Kidney (tissue), 14 donors: Measurements from ENCODE around the gene VEGFC. TPM values are rescaled to one million over a fixed set of nuclear protein-coding genes. Genes with fewer than 3 reads are reported as not detected.

Source experiments
- DNase-seq, 5 donors: peaks; one replicate each; pipeline ENCODE4 v3.0.0-alpha.2; 2013 to 2020
- FAIRE-seq: peaks from 2 replicates; lab custom pipeline; 2012; peaks lifted over from hg19 to GRCh38; lab: Jason Lieb, UNC
- H3K27ac ChIP-seq, 2 donors: one replicate each; pipeline ENCODE4 v1.7.0; 2013; ENCODE audit warnings: low read depth in 2 of 2, low read length in 2 of 2, inconsistent platforms in 1 of 2
- H3K27me3 ChIP-seq: one replicate; pipeline ENCODE4 v1.7.1; 2013; ENCODE audit warnings: low read length, inconsistent platforms; ENCODE audit not compliant: control insufficient read depth, insufficient read depth
- H3K36me3 ChIP-seq, 3 donors: one replicate each; pipeline versions ENCODE4 v1.7.0 to v1.7.1; 2013; ENCODE audit warnings: low read length in 3 of 3, control low read depth in 1 of 3, inconsistent platforms in 1 of 3; ENCODE audit not compliant: insufficient read depth in 3 of 3, control insufficient read depth in 2 of 3
- H3K4me1 ChIP-seq, 3 donors: one replicate each; pipeline versions ENCODE4 v1.7.0 to v1.7.1; 2013; ENCODE audit warnings: low read length in 3 of 3, inconsistent platforms in 1 of 3, low read depth in 1 of 3; ENCODE audit not compliant: control insufficient read depth in 2 of 3, insufficient read depth in 2 of 3
- H3K4me3 ChIP-seq, 3 donors: one replicate each; pipeline versions ENCODE4 v1.7.0 to v1.8.1; 2013; ENCODE audit warnings: low read length in 3 of 3, control low read depth in 1 of 3, inconsistent platforms in 1 of 3
- H3K9ac ChIP-seq, 3 donors: one replicate each; pipeline versions ENCODE4 v1.7.0 to v1.7.1; 2013; ENCODE audit warnings: low read length in 3 of 3, control low read depth in 1 of 3, inconsistent platforms in 1 of 3
- H3K9me3 ChIP-seq, 3 donors: one replicate each; pipeline versions ENCODE4 v1.7.0 to v1.7.1; 2013; ENCODE audit warnings: low read length in 3 of 3, control low read depth in 1 of 3, inconsistent platforms in 1 of 3; ENCODE audit not compliant: control insufficient read depth in 2 of 3, insufficient read depth in 1 of 3
- intact Hi-C: fragments of 100-400 bp; cut with DNase I; formaldehyde crosslinking; loops from one replicate; pipeline ENCODE4 v1.11.1; 2022
- polyA plus RNA-seq: library from polyadenylated mRNA; stranded (reverse); fragments of 350-450 nt; fragmentation: Illumina TruSeq; extraction: RNeasy Lipid Tissue Mini Kit (QIAGEN cat#74804); gene quantifications from one replicate; pipeline ENCODE4 v1.2.3, GENCODE V29; 2014; ENCODE audit warnings: low read depth, low replicate concordance; ENCODE audit not compliant: insufficient read depth
- total RNA-seq: library from RNA; stranded (reverse); fragmentation: NEBNext Ultra II Directional; extraction: Animal tissue kit (Norgen Biotek cat#: 25700); gene quantifications from one replicate; pipeline ENCODE4 v1.2.1, GENCODE V29; 2021
- TF ChIP-seq, protein P1 (sequence below): IDR thresholded peaks from 3 replicates; pipeline ENCODE4 v1.5.1; 2012; ENCODE audit warnings: mild to moderate bottlenecking, moderate library complexity, borderline replicate concordance; ENCODE audit not compliant: insufficient read depth; ENCODE audit errors: extremely low read depth
- donor health status: control.
- donor health status: control.
- donor health status: control.
- donor health status: control.
- donor health status: control.
- donor health status: DM: yes; HTN: yes; CAD: no.
- donor health status: Normal renal cell carcinoma (clear cell type).

Gene VEGFC
- total and polyA plus RNA-seq, 2 donors from 2014 or later, result 6.6 to 14.3 TPM

DNA sequence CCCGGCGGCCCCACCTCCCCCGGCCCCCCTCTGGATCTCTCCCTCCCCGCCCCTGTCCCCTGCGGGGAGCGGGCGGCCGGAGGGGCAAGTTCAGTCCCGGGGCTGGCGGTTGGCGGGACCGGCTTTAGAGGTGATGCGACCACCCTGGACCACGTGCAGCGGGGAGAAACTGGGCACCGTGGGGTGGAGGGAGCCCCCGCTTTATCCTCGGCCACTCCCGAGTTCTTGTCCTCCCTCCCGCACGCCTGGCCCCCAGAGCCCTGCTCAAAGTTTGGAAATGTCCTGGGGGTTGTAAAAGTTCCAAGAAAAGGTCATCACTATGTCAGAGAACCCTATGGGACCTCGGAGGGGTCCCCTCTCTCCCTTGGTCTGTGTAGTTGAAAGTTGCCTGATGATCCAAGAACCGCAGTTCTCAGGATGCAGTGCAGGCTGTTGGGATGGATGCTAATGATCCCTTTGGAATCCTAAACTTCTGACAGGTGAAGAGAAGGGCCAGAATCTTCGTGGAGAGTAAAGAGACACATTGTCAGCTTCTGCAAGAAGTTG is 411 bp upstream of the VEGFC start:
- FAIRE-seq (no peak), DNase-seq (no peak)
- no peak overlapping the region for H3K4me3 ChIP-seq
- intact Hi-C loops, result no loop called here
- TF ChIP-seq, protein P1, sequence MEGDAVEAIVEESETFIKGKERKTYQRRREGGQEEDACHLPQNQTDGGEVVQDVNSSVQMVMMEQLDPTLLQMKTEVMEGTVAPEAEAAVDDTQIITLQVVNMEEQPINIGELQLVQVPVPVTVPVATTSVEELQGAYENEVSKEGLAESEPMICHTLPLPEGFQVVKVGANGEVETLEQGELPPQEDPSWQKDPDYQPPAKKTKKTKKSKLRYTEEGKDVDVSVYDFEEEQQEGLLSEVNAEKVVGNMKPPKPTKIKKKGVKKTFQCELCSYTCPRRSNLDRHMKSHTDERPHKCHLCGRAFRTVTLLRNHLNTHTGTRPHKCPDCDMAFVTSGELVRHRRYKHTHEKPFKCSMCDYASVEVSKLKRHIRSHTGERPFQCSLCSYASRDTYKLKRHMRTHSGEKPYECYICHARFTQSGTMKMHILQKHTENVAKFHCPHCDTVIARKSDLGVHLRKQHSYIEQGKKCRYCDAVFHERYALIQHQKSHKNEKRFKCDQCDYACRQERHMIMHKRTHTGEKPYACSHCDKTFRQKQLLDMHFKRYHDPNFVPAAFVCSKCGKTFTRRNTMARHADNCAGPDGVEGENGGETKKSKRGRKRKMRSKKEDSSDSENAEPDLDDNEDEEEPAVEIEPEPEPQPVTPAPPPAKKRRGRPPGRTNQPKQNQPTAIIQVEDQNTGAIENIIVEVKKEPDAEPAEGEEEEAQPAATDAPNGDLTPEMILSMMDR, result no peak
- no peak overlapping the region for H3K9ac ChIP-seq
- no peaks in the 10 kb centered on the region for H3K36me3 ChIP-seq
- H3K4me1 ChIP-seq, result no peaks in the 10 kb centered on the region
- no peak overlapping the region for H3K27ac ChIP-seq
- no peaks in the 10 kb centered on the region for H3K27me3 ChIP-seq
- no peaks in the 10 kb centered on the region for H3K9me3 ChIP-seq

DNA sequence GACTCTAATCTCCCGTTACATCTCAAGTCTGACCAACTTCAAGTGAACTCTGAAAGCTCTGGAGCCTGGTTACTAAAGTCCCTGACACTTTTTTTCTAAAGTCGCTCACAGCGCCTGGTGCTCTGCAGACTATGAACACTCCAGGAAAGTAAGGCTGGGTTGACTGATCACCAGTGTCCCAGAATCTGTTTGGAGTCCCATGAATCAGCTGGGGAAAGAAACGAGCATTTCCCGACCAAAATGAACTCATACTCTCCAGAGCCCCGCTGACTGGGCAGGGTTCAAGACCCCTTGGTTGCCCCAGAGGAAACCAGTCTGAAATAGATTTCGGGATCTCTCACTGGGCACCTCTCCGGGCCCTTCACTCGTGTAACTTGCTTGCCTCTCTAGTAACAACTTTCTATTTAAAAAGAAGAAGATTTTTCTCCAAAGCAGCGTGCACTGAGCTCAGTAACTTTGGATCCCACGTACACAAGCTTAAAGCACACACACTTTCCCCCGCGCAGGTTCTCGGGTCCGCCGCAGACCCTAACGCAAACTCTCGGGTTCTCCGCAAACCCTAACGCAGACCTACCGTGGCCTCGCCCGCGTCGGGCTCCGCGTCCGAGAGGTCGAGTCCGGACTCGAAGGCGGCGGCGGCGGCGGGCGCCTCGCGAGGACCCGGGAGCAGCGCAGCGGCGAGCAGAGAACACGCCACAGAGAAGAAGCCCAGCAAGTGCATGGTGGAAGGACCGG is 964 bp downstream of the VEGFC start:
- Histone ChIP-seq H3K36me3 (no peaks in the 10 kb centered on the region), H3K4me3 (peak overlapping the region; percentile 53 to 67 (median 60)), H3K9ac (peak overlapping the region; percentile 35 to 54 (median 41)), H3K27ac (no peak overlapping the region), H3K9me3 (no peaks in the 10 kb centered on the region), H3K27me3 (no peaks in the 10 kb centered on the region), H3K4me1 (no peaks in the 10 kb centered on the region)
- no peak for FAIRE-seq
- DNase-seq, result peak; percentile 47 to 76 (median 72)
- TF ChIP-seq, protein P1, result no peak
- intact Hi-C loops, result no loop called here

DNA sequence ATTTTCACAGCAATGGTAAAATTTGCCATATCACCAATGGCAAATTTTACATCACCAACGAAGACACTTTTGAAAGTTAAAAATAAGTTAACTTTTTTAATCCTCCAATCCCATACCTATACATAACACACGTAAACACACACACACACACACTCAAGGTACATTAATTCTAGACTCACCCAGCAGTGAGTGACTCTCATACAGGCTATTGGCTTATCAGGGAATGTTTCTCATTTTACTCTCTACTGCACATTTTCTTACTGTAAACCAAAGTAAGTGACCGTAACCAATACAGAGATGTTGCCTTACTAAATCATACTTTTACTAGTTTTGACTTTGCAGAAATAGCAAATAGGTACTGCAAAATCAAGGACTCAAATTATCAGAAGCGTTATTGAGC is 2.3 kb downstream of the VEGFC start:
- FAIRE-seq (no peak), DNase-seq (no peak)
- H3K4me3 ChIP-seq, result peak overlapping the region in 1 of 3 donors; percentile 26
- no peaks in the 10 kb centered on the region for H3K4me1 ChIP-seq
- TF ChIP-seq, protein P1, result no peak
- no peak overlapping the region for H3K9ac ChIP-seq
- no peaks in the 10 kb centered on the region for H3K27me3 ChIP-seq
- no peaks in the 10 kb centered on the region for H3K9me3 ChIP-seq
- intact Hi-C loops, result no loop called here
- H3K36me3 ChIP-seq, result no peaks in the 10 kb centered on the region
- H3K27ac ChIP-seq, result no peak overlapping the region
